K562 (cell line): ENCODE results near the gene COL11A2. TPM values are rescaled to one million over a fixed set of nuclear protein-coding genes. Genes with fewer than 3 reads are reported as not detected.

Experiments used
- ATAC-seq: fragments of 200-7000 bp; cut with Tn5 transposase; 3 replicates; pipeline ENCODE4 v1.9.1; 2020; ENCODE audit warnings: moderate library complexity
- BruUV-seq: library from RNA; stranded (reverse); fragments of 400-500 nt; replicated peaks from 2 replicates; lab custom pipeline; 2021; lab: Mats Ljungman, UMichigan
- CTCF ChIA-PET: fragments of 300-600 bp; formaldehyde crosslinking; extraction: SDS; loops from one replicate; lab custom pipeline; 2021; ENCODE audit warnings: low intra/inter-chr PET ratio; lab: Yijun Ruan, JAX
- POLR2A ChIA-PET: fragments of 300-600, 350-650 bp; sonication (Branson Sonifier 250); formaldehyde crosslinking; extraction: SDS; loops from one replicate; lab custom pipeline; 2021; ENCODE audit warnings: antibody characterized with exemption, inconsistent platforms; lab: Yijun Ruan, JAX
- DNase-seq, 4 experiments: peaks; one replicate each; pipeline versions ENCODE4 v3.0.0 to v3.0.0-alpha.2; 2011 to 2018; ENCODE audit warnings: low spot score in 3 of 4, mixed read lengths in 3 of 4; ENCODE audit errors: extremely low read depth in 1 of 4
- FAIRE-seq: peaks from 2 replicates; lab custom pipeline; 2011; peaks lifted over from hg19 to GRCh38; lab: Jason Lieb, UNC
- H2AFZ ChIP-seq: 2 replicates; pipeline ENCODE4 v1.6.0; 2011; ENCODE audit warnings: low read depth, low read length, control low read depth, inconsistent platforms
- H3K27ac ChIP-seq: fragments of 200-600 bp; 3 replicates; pipeline ENCODE4 v1.8.0; 2011; ENCODE audit warnings: low read depth, mild to moderate bottlenecking, control low read depth, inconsistent platforms, low read length, moderate library complexity, mixed read lengths; ENCODE audit errors: extremely low read depth
- H3K27me3 ChIP-seq, 2 experiments: fragments of 300-600 bp in 1 of 2; 2 replicates in 1 of 2; 3 replicates in 1 of 2; pipeline versions ENCODE4 v1.6.0 to v1.8.0; 2011; ENCODE audit warnings: inconsistent platforms in 2 of 2, low read length in 2 of 2, mild to moderate bottlenecking in 1 of 2, mixed read lengths in 1 of 2, moderate library complexity in 1 of 2; ENCODE audit not compliant: control insufficient read depth in 2 of 2, insufficient read depth in 2 of 2
- H3K36me3 ChIP-seq: fragments of 300-600 bp; 3 replicates; pipeline ENCODE4 v1.8.0; 2011; ENCODE audit warnings: mild to moderate bottlenecking, low read length, inconsistent platforms; ENCODE audit not compliant: control insufficient read depth, insufficient read depth
- H3K4me1 ChIP-seq, 2 experiments: fragments of 200-600 bp in 1 of 2; replicated peaks in 1 of 2; 2 replicates in 1 of 2; 3 replicates in 1 of 2; pipeline versions ENCODE4 v1.5.1 to v1.8.0; 2011; ENCODE audit warnings: inconsistent platforms in 2 of 2, low read length in 2 of 2, mild to moderate bottlenecking in 1 of 2, mixed read lengths in 1 of 2, moderate library complexity in 1 of 2; ENCODE audit not compliant: control insufficient read depth in 2 of 2, insufficient read depth in 2 of 2
- H3K4me2 ChIP-seq: 2 replicates; pipeline ENCODE4 v1.6.1; 2011; ENCODE audit warnings: low read length, control low read depth, inconsistent platforms, mixed read lengths; ENCODE audit not compliant: insufficient read depth
- H3K4me3 ChIP-seq: fragments of 200-600 bp; sonication (generic), shearing (Covaris generic); 2 replicates; pipeline ENCODE4 v1.5.1; 2016; ENCODE audit warnings: control low read depth, inconsistent platforms
- H3K79me2 ChIP-seq: fragments of 200-600 bp; 3 replicates; pipeline ENCODE4 v1.8.0; 2011; ENCODE audit warnings: low read length, inconsistent platforms; ENCODE audit not compliant: control insufficient read depth, insufficient read depth
- H3K9ac ChIP-seq, 2 experiments: 2 replicates each; pipeline versions ENCODE4 v1.6.0 to v1.6.1; 2011; ENCODE audit warnings: low read depth in 2 of 2, low read length in 2 of 2, control low read depth in 1 of 2, inconsistent platforms in 1 of 2, mild to moderate bottlenecking in 1 of 2, mixed read lengths in 1 of 2; ENCODE audit not compliant: insufficient read depth in 1 of 2
- H3K9me1 ChIP-seq: one replicate; pipeline ENCODE4 v1.6.0; 2011; ENCODE audit warnings: inconsistent platforms, mild to moderate bottlenecking, low read length, moderate library complexity; ENCODE audit not compliant: control insufficient read depth, insufficient read depth
- H3K9me3 ChIP-seq: replicated peaks from 2 replicates; pipeline ENCODE4 v1.5.1; 2011; ENCODE audit warnings: low read depth, low read length, inconsistent platforms; ENCODE audit not compliant: control insufficient read depth, insufficient read depth
- H4K20me1 ChIP-seq: replicated peaks from 2 replicates; pipeline ENCODE4 v1.6.1; 2011; ENCODE audit warnings: low read length, inconsistent platforms, mixed read lengths; ENCODE audit not compliant: control insufficient read depth, insufficient read depth
- JUNB ChIP-seq: fragments of 450-650 bp; formaldehyde crosslinking; conservative IDR thresholded peaks from 2 replicates; pipeline ENCODE4 v1.4.0; 2020; ENCODE audit warnings: mild to moderate bottlenecking
- ZFP30 ChIP-seq: fragments of 250-450 bp; sonication (Bioruptor Pico); IDR thresholded peaks from 2 replicates; pipeline ENCODE4 v1.8.0; 2022; ENCODE audit warnings: moderate library complexity, mild to moderate bottlenecking, inconsistent platforms, borderline replicate concordance
- WGBS: fragments of 100-300 bp; shearing (Covaris generic); methylation state at CpG from one replicate; pipeline ENCODE4 v1.1.6; 2016; ENCODE audit warnings: low coverage, mixed read lengths; ENCODE audit not compliant: insufficient coverage; ENCODE audit errors: missing lambda C conversion rate; 5-methylcytosine and 5-hydroxymethylcytosine counted together
- in situ Hi-C: fragments of 300-500 bp; cut with MboI; formaldehyde crosslinking; loops from 4 replicates; pipeline ENCODE4 v1.15.0; 2018; ENCODE audit warnings: inconsistent platforms, mixed read lengths
- intact Hi-C: fragments of 100-400 bp; cut with micrococcal nuclease; formaldehyde crosslinking; loops from 2 replicates; pipeline ENCODE4 v1.14.2; 2022
- polyA plus RNA-seq, 8 experiments: library from polyadenylated mRNA; depleted of rRNA in 4 of 8; stranded (reverse) in 5 of 8; unstranded in 3 of 8; fragments of >200 nt; fragmentation: Nextera tagmentation in 2 of 8; fragmentation: Illumina TruSeq in 1 of 8; extraction: Ambion mirVana in 2 of 8; extraction: Trizol in 1 of 8; gene quantifications; 2 replicates each; pipeline versions ENCODE4 v1.2.1 to v1.2.3, GENCODE V29; 2011 to 2014; ENCODE audit warnings: inconsistent platforms in 1 of 8, missing spikeins in 1 of 8
- total RNA-seq, 7 experiments: library from RNA; depleted of rRNA in 6 of 7; stranded (reverse); fragments of >200 nt in 6 of 7; fragmentation: Illumina TruSeq in 2 of 7; extraction: Trizol in 2 of 7; gene quantifications; 2 replicates each; pipeline versions ENCODE4 v1.2.1 to v1.2.3, GENCODE V29; 2011 to 2021; ENCODE audit warnings: low replicate concordance in 1 of 7
- TF ChIP-seq, protein P1 (sequence below): fragments of 250-450 bp; sonication (Bioruptor Pico); IDR thresholded peaks from 2 replicates; pipeline ENCODE4 v1.8.0; 2021; ENCODE audit warnings: mild to moderate bottlenecking, moderate library complexity

COL11A2 gene
- total and polyA plus RNA-seq, 9 of the 15 experiments (the other 6 are each of a cell fraction or from before 2014, with no cell fraction given), result 0.04 to 0.35 (median 0.09) TPM; not detected in 1

DNA sequence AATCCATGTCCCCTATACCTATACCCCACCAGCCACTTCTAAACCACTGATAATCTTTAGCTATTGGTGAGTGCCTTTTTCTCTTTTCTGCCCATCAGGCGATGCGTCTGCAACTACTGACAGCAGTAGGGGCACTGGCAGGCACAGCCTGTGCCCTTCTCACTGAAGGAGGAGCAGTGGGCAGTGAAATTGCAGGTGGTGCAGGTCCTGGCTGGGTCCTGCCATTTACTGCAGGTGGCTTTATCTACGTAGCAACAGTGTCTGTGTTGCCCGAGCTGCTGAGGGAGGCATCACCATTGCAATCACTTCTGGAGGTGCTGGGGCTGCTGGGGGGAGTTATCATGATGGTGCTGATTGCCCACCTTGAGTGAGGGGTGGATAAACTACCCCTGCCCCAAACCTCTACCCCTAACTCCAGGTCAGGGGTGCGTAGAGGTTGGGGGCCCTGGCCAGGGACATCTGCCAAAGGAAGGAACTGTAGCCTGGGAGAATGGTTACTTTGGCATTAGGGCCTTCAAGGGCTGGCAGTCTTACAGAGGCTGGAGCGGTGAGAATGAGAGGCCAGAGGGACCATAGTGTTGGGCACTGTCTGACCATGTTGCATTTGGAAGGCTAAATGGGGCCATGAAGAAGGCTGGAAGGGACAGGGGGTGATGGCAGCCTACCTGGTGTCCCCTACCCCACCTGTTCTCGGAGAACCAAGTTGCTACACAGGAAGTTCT lies 11.3 kb upstream of the COL11A2 start:
- 81% methylated on average over 7 of the region's 7 CpGs for WGBS
- in situ Hi-C loops (no loop called here), intact Hi-C loops (loop anchor here (2.0 to 5.0 kb wide), 2 partner anchors 215 to 1071 kb away; partner anchors contain the start of genes CUTA and FKBPL)
- Histone ChIP-seq H2AFZ (no peak overlapping the region), H3K4me2 (peak overlapping the region; percentile 40; the same call in 1 of the 2 replicates), H3K9ac (peak overlapping the region in 1 of 2 experiments; percentile 38; a peak in 1 of 4 replicates), H3K4me3 (peak overlapping the region; percentile 62; the same call in 1 of the 2 replicates), H3K9me3 (no peaks in the 10 kb centered on the region), H3K36me3 (peaks cover 36% of the 10 kb centered on the region), H3K79me2 (peaks cover 76% of the 10 kb centered on the region), H4K20me1 (peaks cover 16% of the 10 kb centered on the region; the same call in 1 of the 2 replicates), H3K27ac (peak overlapping the region; percentile 4; the same call in 1 of the 3 replicates), H3K9me1 (peaks cover 3% of the 10 kb centered on the region), H3K27me3 (no peaks in the 10 kb centered on the region), H3K4me1 (peaks cover 42 to 65% of the 10 kb centered on the region in 2 experiments)
- ChIA-PET CTCF (no interaction called here), POLR2A (interaction anchor here (0.6 to 1.8 kb wide), 5 partner anchors 8 to 46 kb away, joined by 3 to 9 read pairs (median 4); no protein-coding TSS in a partner anchor)
- TF ChIP-seq, protein P1, sequence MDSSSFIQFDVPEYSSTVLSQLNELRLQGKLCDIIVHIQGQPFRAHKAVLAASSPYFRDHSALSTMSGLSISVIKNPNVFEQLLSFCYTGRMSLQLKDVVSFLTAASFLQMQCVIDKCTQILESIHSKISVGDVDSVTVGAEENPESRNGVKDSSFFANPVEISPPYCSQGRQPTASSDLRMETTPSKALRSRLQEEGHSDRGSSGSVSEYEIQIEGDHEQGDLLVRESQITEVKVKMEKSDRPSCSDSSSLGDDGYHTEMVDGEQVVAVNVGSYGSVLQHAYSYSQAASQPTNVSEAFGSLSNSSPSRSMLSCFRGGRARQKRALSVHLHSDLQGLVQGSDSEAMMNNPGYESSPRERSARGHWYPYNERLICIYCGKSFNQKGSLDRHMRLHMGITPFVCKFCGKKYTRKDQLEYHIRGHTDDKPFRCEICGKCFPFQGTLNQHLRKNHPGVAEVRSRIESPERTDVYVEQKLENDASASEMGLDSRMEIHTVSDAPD (CRISPR knock-in tag), result no peak
- TF ChIP-seq ZFP30 (CRISPR knock-in tag), result no peak
- no peak for TF ChIP-seq JUNB (CRISPR knock-in tag)
- BruUV-seq, result no TSS peak
- DNase-seq (no peak), ATAC-seq (no peak), FAIRE-seq (no peak)
